Thymus (tissue), 11 donors: ENCODE data around the gene SMIM24. TPM values are rescaled to one million over a fixed set of nuclear protein-coding genes. Genes with fewer than 3 reads are reported as not detected.
A peak's percentile ranks its signal among the peaks of the same experiment; 100 is the strongest.
"Not testable (repeated sequence)": the region's sequence is repeated elsewhere in the genome, so short reads cannot be mapped to it uniquely, and the experiment has no call there.

ENCODE experiments used
- DNase-seq, 9 donors: peaks; one replicate each; pipeline ENCODE4 v3.0.0-alpha.2; 2013; ENCODE audit warnings: low spot score in 9 of 9, low read depth in 6 of 9, missing footprints in 1 of 9
- H3K27ac ChIP-seq, 2 donors: one replicate each; pipeline ENCODE4 v1.5.1; 2013; ENCODE audit warnings: control low read depth in 1 of 2, low read depth in 1 of 2, low read length in 1 of 2, mild to moderate bottlenecking in 1 of 2, moderate library complexity in 1 of 2
- H3K27me3 ChIP-seq, 2 donors: one replicate each; pipeline ENCODE4 v1.5.1; 2013; ENCODE audit warnings: low read length in 1 of 2; ENCODE audit not compliant: control insufficient read depth in 2 of 2, insufficient read depth in 1 of 2
- H3K36me3 ChIP-seq, 2 donors: one replicate each; pipeline ENCODE4 v1.5.1; 2013; ENCODE audit warnings: low read length in 1 of 2, mild to moderate bottlenecking in 1 of 2, moderate library complexity in 1 of 2; ENCODE audit not compliant: control insufficient read depth in 2 of 2, insufficient read depth in 2 of 2
- H3K4me1 ChIP-seq, 2 donors: one replicate each; pipeline ENCODE4 v1.5.1; 2013; ENCODE audit warnings: low read length in 2 of 2; ENCODE audit not compliant: control insufficient read depth in 2 of 2, insufficient read depth in 2 of 2
- H3K4me3 ChIP-seq, 2 donors: one replicate each; pipeline ENCODE4 v1.5.1; 2013; ENCODE audit warnings: low read length in 2 of 2, control low read depth in 1 of 2, mild to moderate bottlenecking in 1 of 2
- H3K9me3 ChIP-seq, 2 donors: one replicate each; pipeline ENCODE4 v1.5.1; 2013; ENCODE audit warnings: low read length in 1 of 2, mild to moderate bottlenecking in 1 of 2; ENCODE audit not compliant: control insufficient read depth in 2 of 2, insufficient read depth in 1 of 2
- WGBS: extraction: QIAGEN DNeasy Blood & Tissue Kit; methylation state at CpG from one replicate; pipeline ENCODE4 v1.1.7; 2013; 5-methylcytosine and 5-hydroxymethylcytosine counted together
- polyA plus RNA-seq: library from polyadenylated mRNA; stranded (reverse); fragments of 200-250 nt; gene quantifications from one replicate; pipeline ENCODE4 v1.2.3, GENCODE V29; 2013
- total RNA-seq: library from RNA; stranded (reverse); fragments of 120-200 nt; gene quantifications from one replicate; pipeline ENCODE4 v1.2.4, GENCODE V29; 2013
- donor health status: healthy.

SMIM24 gene
- total and polyA plus RNA-seq, 2 donors: 38.6 to 74.7 TPM

GRCh38 chr19:3434630-3435553 lies 45.4 kb downstream of the SMIM24 start:
- Histone ChIP-seq H3K27ac (peak overlapping the region; percentile 81 to 93), H3K4me3 (peak overlapping the region; percentile 81 to 85), H3K36me3 (peaks cover 2 to 3% of the 10 kb centered on the region in 2 donors), H3K9me3 (peaks cover 0 to 9% of the 10 kb centered on the region in 2 donors), H3K27me3 (no peaks in the 10 kb centered on the region), H3K4me1 (peaks cover 3 to 10% of the 10 kb centered on the region in 2 donors)
- 4% methylated on average over 67 of the region's 67 CpGs for WGBS
- DNase-seq: peak; percentile 90 to 97 (median 94)

- peaks cover 0 to 8% of the 10 kb centered on the region in 2 donors for H3K9me3 ChIP-seq
- 98% methylated on average over 11 of the region's 11 CpGs for WGBS
- peaks cover 3 to 10% of the 10 kb centered on the region in 2 donors for H3K4me1 ChIP-seq
- peak overlapping the region in 1 of 2 donors; percentile 81 for H3K4me3 ChIP-seq
- peaks cover 0 to 2% of the 10 kb centered on the region in 2 donors for H3K27me3 ChIP-seq
- no peak for DNase-seq
- H3K36me3 ChIP-seq: peaks cover 2 to 3% of the 10 kb centered on the region in 2 donors
- H3K27ac ChIP-seq: peak overlapping the region in 1 of 2 donors; percentile 93
Observed at GRCh38 chr19:3433805-3434540, 46.4 kb downstream of the SMIM24 start.

DNA sequence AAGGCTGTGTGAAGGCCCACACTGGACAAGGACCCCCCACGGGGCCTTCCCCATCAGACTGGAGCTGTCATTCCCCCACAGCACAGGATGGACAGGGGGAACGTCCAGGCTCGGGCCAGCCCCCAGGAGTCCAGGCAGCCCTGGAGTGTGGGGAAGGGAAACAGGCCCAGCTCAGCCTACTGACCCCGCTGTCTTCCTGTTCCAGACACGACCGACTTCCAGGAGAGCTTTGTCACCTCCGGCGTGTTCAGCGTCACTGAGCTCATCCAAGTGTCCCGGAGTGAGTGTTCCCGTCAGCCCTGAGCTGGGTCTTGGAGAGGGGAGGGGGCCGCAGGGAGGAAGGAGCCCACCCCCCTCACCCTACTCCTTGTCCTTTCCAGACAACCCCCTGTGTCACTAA lies 47.0 kb downstream of the SMIM24 start:
- WGBS: 98% methylated on average over 12 of the region's 12 CpGs
- no peaks in the 10 kb centered on the region for H3K36me3 ChIP-seq
- no peak overlapping the region for H3K4me3 ChIP-seq
- H3K27me3 ChIP-seq: peaks cover 0 to 6% of the 10 kb centered on the region in 2 donors
- H3K9me3 ChIP-seq: peaks cover 0 to 8% of the 10 kb centered on the region in 2 donors
- H3K27ac ChIP-seq: no peak overlapping the region
- H3K4me1 ChIP-seq: peaks cover 3 to 10% of the 10 kb centered on the region in 2 donors
- no peak for DNase-seq

GRCh38 chr19:3431760-3432397 lies 48.4 kb downstream of the SMIM24 start:
- no peaks in the 10 kb centered on the region for H3K36me3 ChIP-seq
- no peak for DNase-seq
- peaks cover 3 to 10% of the 10 kb centered on the region in 2 donors for H3K4me1 ChIP-seq
- H3K9me3 ChIP-seq: peaks cover 0 to 12% of the 10 kb centered on the region in 2 donors
- peak overlapping the region in 1 of 2 donors; percentile 20 for H3K27ac ChIP-seq
- 96% methylated on average over 18 of the region's 18 CpGs for WGBS
- H3K4me3 ChIP-seq: no peak overlapping the region
- H3K27me3 ChIP-seq: peaks cover 0 to 7% of the 10 kb centered on the region in 2 donors

- Histone ChIP-seq H3K9me3 (peaks cover 0 to 12% of the 10 kb centered on the region in 2 donors), H3K27ac (peak overlapping the region in 1 of 2 donors; percentile 61)
- not testable (repeated sequence) for H3K27me3 ChIP-seq, H3K4me3 ChIP-seq, H3K36me3 ChIP-seq, H3K4me1 ChIP-seq, DNase-seq
- 92% methylated on average over 5 of the region's 5 CpGs for WGBS
Observed at GRCh38 chr19:3430366-3430680, 50.0 kb downstream of the SMIM24 start.

DNA sequence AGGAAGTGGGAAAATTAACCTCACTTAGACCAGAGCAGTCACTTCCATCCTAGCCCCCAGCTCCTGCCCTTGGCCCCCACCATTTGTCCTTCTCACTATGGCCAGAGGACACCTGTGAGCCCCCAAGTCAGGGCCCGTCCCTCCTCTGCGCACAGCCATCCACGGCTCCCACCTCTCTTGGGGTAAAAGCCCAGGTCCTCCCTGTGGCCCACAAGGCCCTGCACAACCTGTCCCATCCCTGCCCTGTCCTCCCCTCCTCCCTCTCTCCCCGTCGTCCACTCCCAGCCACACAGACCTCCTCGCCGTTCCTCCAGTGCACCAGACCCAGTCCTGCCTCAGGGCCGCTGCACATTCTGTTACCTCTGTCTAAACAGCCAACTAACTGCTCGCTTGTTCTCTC lies 53.9 kb downstream of the SMIM24 start:
- DNase-seq: no peak
- no peak overlapping the region for H3K27ac ChIP-seq
- peaks cover 0 to 7% of the 10 kb centered on the region in 2 donors for H3K27me3 ChIP-seq
- H3K4me1 ChIP-seq: no peaks in the 10 kb centered on the region
- no peaks in the 10 kb centered on the region for H3K36me3 ChIP-seq
- no peak overlapping the region for H3K4me3 ChIP-seq
- H3K9me3 ChIP-seq: peaks cover 0 to 4% of the 10 kb centered on the region in 2 donors
- WGBS: 96% methylated on average over 9 of the region's 9 CpGs

Other genes starting within 250 kb of the SMIM24 start
- gene NFIC, start 113.9 kb downstream of the SMIM24 start, total RNA-seq: 2.1 TPM
- 17.0 TPM for gene NFIC, start 113.9 kb downstream of the SMIM24 start, polyA plus RNA-seq
- not detected for gene SMIM44, start 2.9 kb upstream of the SMIM24 start, total RNA-seq
- not detected for gene SMIM44, start 2.9 kb upstream of the SMIM24 start, polyA plus RNA-seq
- gene DOHH, start 20.1 kb upstream of the SMIM24 start, total RNA-seq: 8.5 TPM
- 8.8 TPM for gene DOHH, start 20.1 kb upstream of the SMIM24 start, polyA plus RNA-seq
- gene FZR1, start 25.8 kb upstream of the SMIM24 start, total RNA-seq: 18.6 TPM
- gene FZR1, start 25.8 kb upstream of the SMIM24 start, polyA plus RNA-seq: 26.2 TPM
- gene TEKTIP1, start 58.6 kb upstream of the SMIM24 start, total RNA-seq: 0.61 TPM
- gene TEKTIP1, start 58.6 kb upstream of the SMIM24 start, polyA plus RNA-seq: 4.9 TPM
- 47.5 TPM for gene MFSD12, start 77.1 kb upstream of the SMIM24 start, total RNA-seq
- 76.0 TPM for gene MFSD12, start 77.1 kb upstream of the SMIM24 start, polyA plus RNA-seq
- gene HMG20B, start 92.4 kb upstream of the SMIM24 start, total RNA-seq: 116 TPM
- gene HMG20B, start 92.4 kb upstream of the SMIM24 start, polyA plus RNA-seq: 111 TPM
- gene GIPC3, start 105.0 kb upstream of the SMIM24 start, total RNA-seq: 0.52 TPM
- gene GIPC3, start 105.0 kb upstream of the SMIM24 start, polyA plus RNA-seq: 0.91 TPM
- gene TBXA2R, start 126.3 kb upstream of the SMIM24 start, total RNA-seq: 0.28 TPM
- 1.2 TPM for gene TBXA2R, start 126.3 kb upstream of the SMIM24 start, polyA plus RNA-seq
- gene CACTIN, start 146.3 kb upstream of the SMIM24 start, total RNA-seq: 24.4 TPM
- 20.4 TPM for gene CACTIN, start 146.3 kb upstream of the SMIM24 start, polyA plus RNA-seq
- gene PIP5K1C, start 219.9 kb upstream of the SMIM24 start, total RNA-seq: 3.4 TPM
- 14.0 TPM for gene PIP5K1C, start 219.9 kb upstream of the SMIM24 start, polyA plus RNA-seq
- 1.4 TPM for gene TJP3, start 227.9 kb upstream of the SMIM24 start, total RNA-seq
- 3.3 TPM for gene TJP3, start 227.9 kb upstream of the SMIM24 start, polyA plus RNA-seq